Activated T-cell treated with anti-CD3 and anti-CD28 coated beads, Interleukin-2, amount 50 U/mL, for 72 hours (primary cell): ENCODE data around the gene PTPRK. TPM values are rescaled to one million over a fixed set of nuclear protein-coding genes. Genes with fewer than 3 reads are reported as not detected.

ENCODE experiments used
- ATAC-seq, 2 donors: fragments of 150-1000 bp; cut with Tn5 transposase; replicated peaks in 1 of 2; 2 replicates each; pipeline ENCODE4 v1.10.0; 2021; ENCODE audit warnings: moderate library complexity in 2 of 2, mild to moderate bottlenecking in 1 of 2
- DNase-seq, 2 donors: peaks; one replicate each; pipeline ENCODE4 v3.0.0; 2021 to 2022; ENCODE audit warnings: mixed read lengths in 1 of 2
- H3K27ac Mint-ChIP-seq: one replicate; pipeline ENCODE4 v1.8.0; 2022; ENCODE audit warnings: mild to moderate bottlenecking, moderate library complexity, mixed read lengths
- H3K27me3 Mint-ChIP-seq: one replicate; pipeline ENCODE4 v1.8.0; 2022; ENCODE audit warnings: low read depth, mixed read lengths
- H3K36me3 Mint-ChIP-seq, 2 donors: one replicate each; pipeline ENCODE4 v1.8.0; 2022; ENCODE audit warnings: mixed read lengths in 2 of 2, mild to moderate bottlenecking in 1 of 2; ENCODE audit not compliant: insufficient read depth in 2 of 2
- H3K4me1 Mint-ChIP-seq: one replicate; pipeline ENCODE4 v1.8.0; 2022; ENCODE audit warnings: low read depth, mixed read lengths
- H3K4me3 Mint-ChIP-seq, 2 donors: one replicate each; pipeline ENCODE4 v1.8.0; 2022; ENCODE audit warnings: mild to moderate bottlenecking in 2 of 2, mixed read lengths in 2 of 2, moderate library complexity in 2 of 2
- H3K9me3 Mint-ChIP-seq, 2 donors: one replicate each; pipeline ENCODE4 v1.8.0; 2022; ENCODE audit warnings: mixed read lengths in 2 of 2
- total RNA-seq, 2 donors: library from RNA; stranded (reverse); gene quantifications; one replicate each; pipeline ENCODE4 v1.2.3, GENCODE V29; 2022

Gene PTPRK
- total RNA-seq: 1 to 10 TPM; 3.8 to 6.4 TPM

GRCh38 chr6:128520436-128521281 lies at the start of gene PTPRK:
Gene PTPRK (minus strand): TSS chr6:128520599. CDS start chr6:128520358, 241 bp downstream.
- peak within 1 kb of the TSS; percentile 88 to 95 for H3K4me3 Mint-ChIP-seq
- H3K4me1 Mint-ChIP-seq: peaks cover 27% of the 10 kb centered on the region
- ATAC-seq (peak; percentile 92 to 93), DNase-seq (peak; percentile 92)
- H3K9me3 Mint-ChIP-seq: no peaks in the 10 kb centered on the region
- peaks cover 44% of the 10 kb centered on the region for H3K27me3 Mint-ChIP-seq
- H3K36me3 Mint-ChIP-seq: peaks cover 0 to 2% of the 10 kb centered on the region in 2 donors
- H3K27ac Mint-ChIP-seq: peak within 1 kb of the TSS; percentile 58

GRCh38 chr6:128567029-128567428 lies 46.6 kb upstream of the PTPRK start:
- Mint-ChIP-seq H3K4me3 (no peak overlapping the region), H3K27ac (no peak overlapping the region), H3K36me3 (no peaks in the 10 kb centered on the region), H3K4me1 (no peaks in the 10 kb centered on the region), H3K27me3 (peaks cover 16% of the 10 kb centered on the region), H3K9me3 (peaks cover 2 to 4% of the 10 kb centered on the region in 2 donors)
- ATAC-seq: no peak
- DNase-seq: no peak

GRCh38 chr6:128560966-128561365 lies 40.6 kb upstream of the PTPRK start:
- H3K27ac Mint-ChIP-seq: no peak overlapping the region
- no peak overlapping the region for H3K4me3 Mint-ChIP-seq
- H3K36me3 Mint-ChIP-seq: peaks cover 0 to 2% of the 10 kb centered on the region in 2 donors
- no peak for ATAC-seq
- peaks cover 0 to 4% of the 10 kb centered on the region in 2 donors for H3K9me3 Mint-ChIP-seq
- no peaks in the 10 kb centered on the region for H3K4me1 Mint-ChIP-seq
- H3K27me3 Mint-ChIP-seq: peaks cover 41% of the 10 kb centered on the region
- DNase-seq: no peak

GRCh38 chr6:128558924-128559323 lies 38.5 kb upstream of the PTPRK start:
- no peak overlapping the region for H3K27ac Mint-ChIP-seq
- peaks cover 44% of the 10 kb centered on the region for H3K27me3 Mint-ChIP-seq
- ATAC-seq (no peak), DNase-seq (no peak)
- no peaks in the 10 kb centered on the region for H3K4me1 Mint-ChIP-seq
- no peak overlapping the region for H3K4me3 Mint-ChIP-seq
- H3K9me3 Mint-ChIP-seq: peaks cover 0 to 4% of the 10 kb centered on the region in 2 donors
- H3K36me3 Mint-ChIP-seq: peaks cover 0 to 2% of the 10 kb centered on the region in 2 donors

GRCh38 chr6:128558021-128558420 lies 37.6 kb upstream of the PTPRK start:
- H3K36me3 Mint-ChIP-seq: peaks cover 0 to 2% of the 10 kb centered on the region in 2 donors
- H3K4me3 Mint-ChIP-seq: no peak overlapping the region
- peaks cover 0 to 4% of the 10 kb centered on the region in 2 donors for H3K9me3 Mint-ChIP-seq

GRCh38 chr6:128557081-128557480 lies 36.7 kb upstream of the PTPRK start:
- Mint-ChIP-seq H3K4me3 (no peak overlapping the region), H3K27ac (no peak overlapping the region), H3K36me3 (peaks cover 0 to 2% of the 10 kb centered on the region in 2 donors), H3K9me3 (no peaks in the 10 kb centered on the region), H3K27me3 (peaks cover 32% of the 10 kb centered on the region), H3K4me1 (no peaks in the 10 kb centered on the region)
- DNase-seq (no peak), ATAC-seq (no peak)

More at GRCh38 chr6:128558021-128558420, 37.6 kb upstream of the PTPRK start:
- DNase-seq (no peak), ATAC-seq (no peak)
- no peak overlapping the region for H3K27ac Mint-ChIP-seq
- no peaks in the 10 kb centered on the region for H3K4me1 Mint-ChIP-seq
- H3K27me3 Mint-ChIP-seq: peaks cover 40% of the 10 kb centered on the region

- no peak for DNase-seq
- H3K9me3 Mint-ChIP-seq: no peaks in the 10 kb centered on the region
- peaks cover 16% of the 10 kb centered on the region for H3K27me3 Mint-ChIP-seq
- no peak overlapping the region for H3K4me3 Mint-ChIP-seq
- no peak overlapping the region for H3K27ac Mint-ChIP-seq
- H3K4me1 Mint-ChIP-seq: no peaks in the 10 kb centered on the region
- H3K36me3 Mint-ChIP-seq: no peaks in the 10 kb centered on the region
- no peak for ATAC-seq
Measured at GRCh38 chr6:128554302-128554701, 33.9 kb upstream of the PTPRK start.

GRCh38 chr6:128541261-128541660 lies 20.9 kb upstream of the PTPRK start:
- peaks cover 0 to 2% of the 10 kb centered on the region in 2 donors for H3K9me3 Mint-ChIP-seq
- H3K27me3 Mint-ChIP-seq: peaks cover 11% of the 10 kb centered on the region

GRCh38 chr6:128538763-128539162 lies 18.4 kb upstream of the PTPRK start:
- Mint-ChIP-seq H3K27me3 (peaks cover 11% of the 10 kb centered on the region), H3K4me3 (no peak overlapping the region), H3K36me3 (no peaks in the 10 kb centered on the region), H3K4me1 (peaks cover 5% of the 10 kb centered on the region), H3K27ac (no peak overlapping the region), H3K9me3 (no peaks in the 10 kb centered on the region)
- DNase-seq (no peak), ATAC-seq (no peak)

More at GRCh38 chr6:128541261-128541660, 20.9 kb upstream of the PTPRK start:
- DNase-seq (no peak), ATAC-seq (no peak)
- Mint-ChIP-seq H3K4me1 (peaks cover 5% of the 10 kb centered on the region), H3K4me3 (no peak overlapping the region), H3K27ac (no peak overlapping the region), H3K36me3 (no peaks in the 10 kb centered on the region)

GRCh38 chr6:128532827-128533226 lies 12.4 kb upstream of the PTPRK start:
- no peak overlapping the region for H3K4me3 Mint-ChIP-seq

GRCh38 chr6:128532136-128532535 lies 11.7 kb upstream of the PTPRK start:
- DNase-seq: no peak
- no peak overlapping the region for H3K27ac Mint-ChIP-seq
- no peaks in the 10 kb centered on the region for H3K9me3 Mint-ChIP-seq
- H3K36me3 Mint-ChIP-seq: no peaks in the 10 kb centered on the region
- H3K27me3 Mint-ChIP-seq: peaks cover 22% of the 10 kb centered on the region
- no peak overlapping the region for H3K4me3 Mint-ChIP-seq
- ATAC-seq: no peak
- peaks cover 10% of the 10 kb centered on the region for H3K4me1 Mint-ChIP-seq

More at GRCh38 chr6:128532827-128533226, 12.4 kb upstream of the PTPRK start:
- Mint-ChIP-seq H3K9me3 (no peaks in the 10 kb centered on the region), H3K4me1 (peaks cover 10% of the 10 kb centered on the region), H3K27ac (no peak overlapping the region), H3K36me3 (no peaks in the 10 kb centered on the region), H3K27me3 (peaks cover 15% of the 10 kb centered on the region)
- DNase-seq: no peak
- ATAC-seq: peak; percentile 32 to 49

GRCh38 chr6:128531696-128532095 lies 11.3 kb upstream of the PTPRK start:
- no peak overlapping the region for H3K4me3 Mint-ChIP-seq
- H3K27ac Mint-ChIP-seq: no peak overlapping the region
- no peaks in the 10 kb centered on the region for H3K36me3 Mint-ChIP-seq
- ATAC-seq: peak in 1 of 2 donors; percentile 21
- H3K4me1 Mint-ChIP-seq: peaks cover 10% of the 10 kb centered on the region
- DNase-seq: no peak
- H3K27me3 Mint-ChIP-seq: peaks cover 22% of the 10 kb centered on the region
- no peaks in the 10 kb centered on the region for H3K9me3 Mint-ChIP-seq

- H3K4me1 Mint-ChIP-seq: peaks cover 10% of the 10 kb centered on the region
- ATAC-seq (no peak), DNase-seq (no peak)
- H3K27ac Mint-ChIP-seq: no peak overlapping the region
- no peaks in the 10 kb centered on the region for H3K9me3 Mint-ChIP-seq
- no peak overlapping the region for H3K4me3 Mint-ChIP-seq
- H3K36me3 Mint-ChIP-seq: no peaks in the 10 kb centered on the region
- H3K27me3 Mint-ChIP-seq: peaks cover 28% of the 10 kb centered on the region
Measured at GRCh38 chr6:128528241-128528640, 7.8 kb upstream of the PTPRK start.
